Measurements from ENCODE around the gene SLC16A2.
"Not testable (repeated sequence)": the region's sequence is repeated elsewhere in the genome, so short reads cannot be mapped to it uniquely, and the experiment has no call there.

SLC16A2 gene

GRCh38 chrX:74464722-74465121 is 43.4 kb downstream of the SLC16A2 start:
- Histone ChIP-seq H3K9me3 (ENCODE audit: severe bottlenecking) (no peaks in the 10 kb centered on the region), H3K4me3 (ENCODE audit: low read depth, low read length) (no peak overlapping the region), H3K27ac (no peak overlapping the region), H3K36me3 (no peaks in the 10 kb centered on the region), H3K27me3 (ENCODE audit: insufficient read depth, low read depth, severe bottlenecking) (peaks cover 2% of the 10 kb centered on the region)
- no peak for TF ChIP-seq CTCF (IDR thresholded peaks at IDR 0.05; ENCODE audit: low read depth, low read length)
- DNase-seq: no peak

GRCh38 chrX:74465424-74465823 is 44.1 kb downstream of the SLC16A2 start:
- Histone ChIP-seq H3K4me3 (ENCODE audit: low read depth, low read length) (no peak overlapping the region), H3K36me3 (no peaks in the 10 kb centered on the region), H3K27me3 (ENCODE audit: insufficient read depth, low read depth, severe bottlenecking) (no peaks in the 10 kb centered on the region), H3K27ac (no peak overlapping the region), H3K9me3 (ENCODE audit: severe bottlenecking) (no peaks in the 10 kb centered on the region)
- TF ChIP-seq CTCF (IDR thresholded peaks at IDR 0.05; ENCODE audit: low read depth, low read length): no peak
- DNase-seq: no peak

GRCh38 chrX:74467656-74468055 is 46.4 kb downstream of the SLC16A2 start:
- no peaks in the 10 kb centered on the region for H3K9me3 ChIP-seq (ENCODE audit: severe bottlenecking)
- no peak for TF ChIP-seq CTCF (IDR thresholded peaks at IDR 0.05; ENCODE audit: low read depth, low read length)

GRCh38 chrX:74473116-74473515 is 51.8 kb downstream of the SLC16A2 start:
- not testable (repeated sequence) for H3K9me3 ChIP-seq (ENCODE audit: severe bottlenecking); DNase-seq; H3K36me3 ChIP-seq; H3K27ac ChIP-seq; H3K4me3 ChIP-seq (ENCODE audit: low read depth, low read length); H3K27me3 ChIP-seq (ENCODE audit: insufficient read depth, low read depth, severe bottlenecking)

More at GRCh38 chrX:74467656-74468055, 46.4 kb downstream of the SLC16A2 start:
- no peak overlapping the region for H3K4me3 ChIP-seq (ENCODE audit: low read depth, low read length)
- no peak overlapping the region for H3K27ac ChIP-seq
- no peaks in the 10 kb centered on the region for H3K36me3 ChIP-seq
- no peaks in the 10 kb centered on the region for H3K27me3 ChIP-seq (ENCODE audit: insufficient read depth, low read depth, severe bottlenecking)
- no peak for DNase-seq

GRCh38 chrX:74490247-74490646 is 69.0 kb downstream of the SLC16A2 start:
- Histone ChIP-seq H3K27me3 (ENCODE audit: insufficient read depth, low read depth, severe bottlenecking) (no peaks in the 10 kb centered on the region), H3K4me3 (ENCODE audit: low read depth, low read length) (no peak overlapping the region), H3K27ac (no peak overlapping the region), H3K9me3 (ENCODE audit: severe bottlenecking) (no peaks in the 10 kb centered on the region), H3K36me3 (no peaks in the 10 kb centered on the region)
- DNase-seq: no peak
- no peak for TF ChIP-seq CTCF (IDR thresholded peaks at IDR 0.05; ENCODE audit: low read depth, low read length)

- DNase-seq: peak; percentile 41
- H3K27ac ChIP-seq: no peak overlapping the region
- no peaks in the 10 kb centered on the region for H3K9me3 ChIP-seq (ENCODE audit: severe bottlenecking)
- no peaks in the 10 kb centered on the region for H3K27me3 ChIP-seq (ENCODE audit: insufficient read depth, low read depth, severe bottlenecking)
- TF ChIP-seq CTCF (IDR thresholded peaks at IDR 0.05; ENCODE audit: low read depth, low read length): peak; percentile 49
- no peak overlapping the region for H3K4me3 ChIP-seq (ENCODE audit: low read depth, low read length)
- no peaks in the 10 kb centered on the region for H3K36me3 ChIP-seq
Observed at GRCh38 chrX:74492720-74493201, 71.5 kb downstream of the SLC16A2 start.

All from WERI-Rb-1 (cell line).